HG03175 (cell line): ENCODE data around the gene CAPN5.

Experiments used
- ATAC-seq: cut with Tn5 transposase; IDR thresholded peaks from one replicate; pipeline ENCODE4 v1.9.1; 2021; ENCODE audit warnings: mild to moderate bottlenecking, moderate library complexity; ENCODE audit not compliant: unreplicated experiment

The CAPN5 gene

GRCh38 chr11:77114089-77114463 is 47.3 kb downstream of the CAPN5 start:
- no peak for ATAC-seq

- no peak for ATAC-seq
Measured at GRCh38 chr11:77115181-77115611, 48.4 kb downstream of the CAPN5 start.

DNA sequence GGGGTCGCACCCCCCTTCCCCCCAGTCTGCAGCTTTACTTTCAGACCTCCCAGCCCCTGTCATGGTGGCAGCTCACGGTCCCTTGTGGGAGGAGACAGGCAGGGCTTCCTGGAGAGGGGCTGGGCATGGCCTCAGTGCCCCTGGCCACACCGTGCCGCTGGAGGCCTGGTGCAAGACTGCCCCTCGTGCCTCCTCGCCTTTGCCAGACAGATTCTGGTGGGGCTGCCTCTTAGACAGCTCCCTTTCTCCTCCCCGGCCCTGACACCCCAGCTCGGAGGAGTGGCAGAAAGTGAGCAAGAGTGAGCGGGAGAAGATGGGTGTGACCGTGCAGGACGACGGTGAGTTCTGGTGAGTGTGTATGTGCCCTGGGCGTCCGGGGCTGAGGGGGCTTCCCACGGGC is 49.2 kb downstream of the CAPN5 start:
- ATAC-seq = no peak

DNA sequence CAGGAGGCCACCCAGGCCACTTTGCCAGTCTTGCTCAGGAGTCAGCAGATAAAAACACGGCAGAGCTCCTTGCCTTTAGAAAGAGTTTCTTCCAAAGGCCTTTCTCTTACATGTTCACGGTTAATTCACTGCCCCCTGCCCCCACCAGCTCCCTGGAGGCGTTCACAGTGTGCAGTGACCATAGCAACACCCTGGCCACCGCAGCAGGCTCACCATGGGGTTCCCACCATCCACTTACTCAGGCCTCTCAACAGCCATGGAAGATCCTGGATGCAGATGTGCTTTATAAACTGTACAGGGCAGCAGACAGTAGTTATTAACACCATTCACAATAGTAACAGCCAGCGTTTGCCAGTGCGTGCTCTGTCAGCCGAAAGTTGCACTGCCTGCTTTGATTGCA is 50.7 kb downstream of the CAPN5 start:
- ATAC-seq = no peak

DNA sequence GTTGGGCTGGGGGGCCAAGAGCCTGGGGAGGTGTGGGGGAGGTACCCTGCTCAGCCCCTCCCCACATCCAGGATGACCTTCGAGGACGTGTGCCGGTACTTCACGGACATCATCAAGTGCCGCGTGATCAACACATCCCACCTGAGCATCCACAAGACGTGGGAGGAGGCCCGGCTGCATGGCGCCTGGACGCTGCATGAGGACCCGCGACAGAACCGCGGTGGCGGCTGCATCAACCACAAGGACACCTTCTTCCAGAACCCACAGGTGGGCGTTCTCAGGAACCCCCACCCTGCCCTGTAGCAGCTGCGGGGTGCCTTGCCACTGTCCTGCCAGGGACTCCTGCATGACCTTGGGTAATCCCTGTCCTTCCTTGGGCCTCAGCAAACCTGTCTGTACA is 51.3 kb downstream of the CAPN5 start:
- no peak for ATAC-seq

- ATAC-seq = no peak
Measured at GRCh38 chr11:77118971-77119370, 52.2 kb downstream of the CAPN5 start.

DNA sequence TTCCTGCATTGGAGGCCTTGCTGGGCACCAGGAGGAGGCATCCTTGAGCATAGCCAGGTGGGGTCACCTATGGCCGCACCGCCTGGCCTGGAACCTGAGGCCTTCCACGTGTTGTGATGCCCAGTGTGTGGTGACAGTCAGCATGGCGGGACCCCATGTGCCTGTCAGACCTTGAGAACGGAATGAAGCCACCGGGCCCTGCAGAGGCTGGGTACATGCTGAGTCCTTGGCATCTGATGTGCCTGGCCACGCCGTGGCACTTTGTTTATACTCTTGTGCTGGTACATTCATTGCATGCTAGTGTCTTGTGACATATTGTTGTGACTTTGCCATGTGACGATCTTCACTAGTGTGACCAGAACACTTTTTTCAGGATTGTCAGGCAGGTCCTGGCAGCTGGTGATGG is 52.8 kb downstream of the CAPN5 start:
- ATAC-seq = no peak

- no peak for ATAC-seq
Measured at GRCh38 chr11:77120571-77120970, 53.8 kb downstream of the CAPN5 start.

DNA sequence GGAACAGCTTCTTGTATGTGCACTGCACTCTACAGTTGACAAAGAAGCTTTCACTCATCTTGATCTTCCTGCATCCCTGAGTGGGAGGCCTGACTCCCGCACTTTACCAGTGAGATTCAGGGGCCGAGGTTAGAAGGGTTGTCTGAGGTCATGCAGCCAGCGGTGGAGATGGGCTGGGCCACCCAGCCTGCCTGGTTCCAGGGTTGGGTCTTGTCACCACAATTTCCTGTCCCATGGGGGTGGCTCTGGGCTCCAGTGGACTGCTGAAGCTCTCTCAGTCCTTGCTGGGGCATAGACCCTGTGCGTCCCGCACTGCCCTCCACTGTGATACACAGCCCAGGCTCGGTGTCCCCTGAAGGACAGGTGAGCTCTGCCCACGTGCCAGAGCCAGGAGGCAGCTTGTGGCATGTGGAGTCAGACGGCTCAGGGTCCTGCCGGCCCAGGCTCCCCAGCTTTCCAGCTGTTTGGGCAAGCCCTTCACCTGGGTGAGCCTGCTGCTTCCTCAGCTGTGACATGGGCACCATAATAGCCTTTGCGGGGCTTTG is 54.4 kb downstream of the CAPN5 start:
- ATAC-seq = no peak

DNA sequence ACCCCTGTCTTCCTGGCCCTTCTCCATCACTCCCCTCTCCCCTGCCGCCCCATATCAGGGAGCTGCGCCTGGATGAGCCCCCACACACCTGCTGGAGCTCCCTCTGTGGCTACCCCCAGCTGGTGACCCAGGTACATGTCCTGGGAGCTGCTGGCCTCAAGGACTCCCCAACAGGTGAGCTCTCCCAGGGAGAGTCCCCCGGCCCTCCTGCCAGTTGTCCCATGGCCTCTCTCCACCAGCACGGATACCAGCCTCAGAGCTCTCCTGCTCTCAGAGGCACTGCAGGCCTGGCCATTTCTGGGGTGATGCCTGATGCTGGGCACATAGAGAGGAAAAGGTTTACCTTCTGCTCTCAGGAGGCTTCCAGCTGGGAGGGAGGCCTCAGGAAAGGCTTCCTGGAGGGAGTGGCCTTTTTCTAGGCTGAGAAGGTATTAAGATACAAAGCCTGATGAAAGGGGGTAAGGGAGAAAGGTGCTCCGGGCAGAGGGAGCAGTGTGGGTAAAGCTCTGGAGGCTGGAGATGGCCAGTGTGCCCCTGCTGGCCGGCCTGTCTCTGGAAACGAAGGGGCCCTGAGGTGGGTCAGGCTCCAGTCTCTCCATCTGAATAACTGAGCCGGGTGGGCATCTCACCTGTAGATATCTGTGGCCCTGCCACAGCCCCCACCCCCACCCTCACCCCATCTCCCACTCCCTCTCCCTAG is 55.3 kb downstream of the CAPN5 start:
- no peak for ATAC-seq

DNA sequence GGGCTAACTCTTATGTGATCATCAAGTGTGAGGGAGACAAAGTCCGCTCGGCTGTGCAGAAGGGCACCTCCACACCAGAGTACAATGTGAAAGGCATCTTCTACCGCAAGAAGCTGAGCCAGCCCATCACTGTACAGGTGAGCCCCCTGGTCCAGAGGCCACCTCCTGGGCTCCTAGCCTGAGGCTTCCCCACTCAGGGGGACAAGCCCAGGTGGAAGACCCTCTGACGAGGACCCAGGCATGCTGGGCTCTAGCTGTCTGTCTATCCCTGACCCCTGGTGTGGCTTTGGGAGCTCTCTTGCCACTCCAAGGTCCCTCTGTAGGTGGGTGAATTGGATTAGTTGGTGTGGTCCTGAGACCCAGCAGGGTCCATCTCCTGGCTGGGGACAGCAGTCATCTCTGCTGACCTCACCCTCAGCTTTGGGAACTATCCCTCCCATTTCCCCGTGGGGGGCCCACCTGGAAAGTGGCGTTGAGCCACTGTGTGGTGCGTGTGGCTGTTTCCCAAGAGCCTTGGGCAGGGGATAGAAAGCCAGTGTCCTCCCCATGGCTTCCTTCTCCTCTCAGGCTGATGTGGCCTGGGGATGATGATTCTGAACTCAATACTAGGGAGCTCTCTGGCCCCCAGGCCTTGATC is 55.9 kb downstream of the CAPN5 start:
- no peak for ATAC-seq

DNA sequence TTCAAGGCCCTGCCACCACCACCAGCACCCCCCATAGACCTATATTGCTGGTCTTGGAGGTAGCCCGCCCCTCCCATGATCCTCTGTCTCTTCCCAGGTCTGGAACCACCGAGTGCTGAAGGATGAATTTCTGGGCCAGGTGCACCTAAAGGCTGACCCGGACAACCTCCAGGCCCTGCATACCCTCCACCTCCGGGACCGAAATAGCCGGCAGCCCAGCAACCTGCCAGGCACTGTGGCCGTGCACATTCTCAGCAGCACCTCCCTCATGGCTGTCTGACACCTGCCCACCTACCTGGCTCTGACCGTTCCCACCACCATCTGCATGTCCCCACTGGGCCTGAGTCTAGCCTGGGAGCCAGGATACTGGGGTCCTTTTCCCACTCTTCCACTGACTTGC is 56.8 kb downstream of the CAPN5 start:
- no peak for ATAC-seq

DNA sequence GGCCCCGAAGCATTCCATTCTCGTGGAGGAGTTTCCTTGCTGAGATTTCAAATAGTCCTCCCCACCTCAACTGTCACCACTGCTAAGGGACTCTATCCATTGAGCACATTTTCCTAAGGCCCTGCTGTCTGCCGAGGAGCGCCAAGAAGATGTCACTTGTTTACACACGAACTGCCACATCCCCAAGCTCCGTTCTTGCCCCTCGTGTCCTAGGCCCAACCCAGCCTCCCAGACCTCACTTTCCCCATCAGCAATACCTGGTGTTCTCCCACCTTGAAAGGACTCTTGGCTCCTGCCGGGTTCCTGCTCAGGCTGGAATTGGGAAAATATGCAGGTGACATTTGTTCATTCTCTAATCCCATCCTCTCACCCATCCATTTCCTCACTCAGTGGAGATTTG is 57.3 kb downstream of the CAPN5 start:
- ATAC-seq = no peak

DNA sequence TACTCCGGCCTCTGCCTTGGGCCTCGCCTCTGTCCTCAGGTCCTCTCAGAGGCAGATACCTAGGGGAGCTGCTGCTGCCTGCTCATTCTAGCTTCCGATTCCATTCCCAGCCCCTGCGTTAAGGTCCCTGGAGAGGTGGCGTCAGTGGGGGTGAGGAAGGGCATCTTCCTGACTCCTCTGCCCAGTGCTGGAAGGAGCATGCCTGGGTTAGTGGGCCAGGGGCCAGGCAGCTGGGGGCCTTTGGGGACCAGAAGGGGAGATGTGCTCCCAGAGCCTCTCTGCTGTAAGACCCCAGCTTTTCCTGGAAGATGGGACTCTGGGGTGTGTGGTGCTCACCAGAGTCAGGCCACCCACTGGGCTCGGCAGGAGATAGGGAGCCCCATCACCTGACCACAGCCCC is 57.7 kb downstream of the CAPN5 start:
- no peak for ATAC-seq

DNA sequence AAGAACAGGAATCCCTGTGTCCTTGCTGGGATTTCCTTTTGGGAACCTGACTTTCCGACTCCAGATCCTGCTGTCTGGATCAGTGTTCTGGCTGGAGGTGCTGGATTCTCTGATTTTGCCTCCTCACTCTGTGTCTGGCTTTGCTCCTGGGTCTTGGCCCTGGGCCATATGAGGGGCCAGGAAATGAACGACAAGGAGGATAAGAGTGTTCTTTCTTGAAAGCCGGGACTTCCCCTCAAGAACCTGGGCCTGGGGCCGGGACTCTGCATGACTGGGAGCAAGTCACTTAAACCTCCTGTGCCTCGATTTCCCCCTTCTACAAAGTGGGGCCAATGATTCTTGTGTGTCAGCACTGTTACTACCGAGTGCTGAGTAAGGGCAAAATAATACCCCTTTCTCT is 58.4 kb downstream of the CAPN5 start:
- ATAC-seq = no peak

GRCh38 chr11:77125695-77126094 is 58.9 kb downstream of the CAPN5 start:
- ATAC-seq = no peak

DNA sequence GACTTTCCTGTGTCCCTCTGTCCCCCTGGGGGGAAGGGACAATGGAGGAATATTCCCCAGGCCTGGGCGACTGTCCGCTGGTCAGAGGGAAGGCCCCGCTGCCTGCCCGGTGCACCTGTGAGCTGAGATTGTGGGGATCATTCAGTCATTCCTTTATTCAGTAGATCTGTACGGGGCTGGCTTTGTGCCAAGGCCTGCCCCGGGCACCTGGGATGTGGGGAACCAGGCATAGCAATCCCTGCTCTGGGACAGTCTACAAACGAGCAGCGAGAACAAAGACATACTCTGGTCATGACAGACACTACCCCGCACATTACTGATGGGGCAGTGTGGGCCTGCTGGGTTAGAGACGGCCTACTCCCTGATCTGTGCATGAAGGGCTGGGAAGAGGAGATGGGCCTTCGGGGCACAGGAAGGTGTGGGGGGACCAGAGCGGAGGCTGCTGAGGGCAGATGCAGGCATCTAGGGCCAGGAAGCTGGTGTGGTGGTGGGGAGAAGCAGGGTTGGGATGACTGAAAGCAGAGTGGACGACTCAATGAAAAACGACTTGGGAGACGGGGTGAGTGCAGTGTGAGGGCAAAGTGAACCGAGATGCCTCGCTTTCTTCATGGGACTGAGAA is 59.5 kb downstream of the CAPN5 start:
- ATAC-seq = no peak

- ATAC-seq = no peak
Measured at GRCh38 chr11:77126861-77127234, 60.1 kb downstream of the CAPN5 start.

DNA sequence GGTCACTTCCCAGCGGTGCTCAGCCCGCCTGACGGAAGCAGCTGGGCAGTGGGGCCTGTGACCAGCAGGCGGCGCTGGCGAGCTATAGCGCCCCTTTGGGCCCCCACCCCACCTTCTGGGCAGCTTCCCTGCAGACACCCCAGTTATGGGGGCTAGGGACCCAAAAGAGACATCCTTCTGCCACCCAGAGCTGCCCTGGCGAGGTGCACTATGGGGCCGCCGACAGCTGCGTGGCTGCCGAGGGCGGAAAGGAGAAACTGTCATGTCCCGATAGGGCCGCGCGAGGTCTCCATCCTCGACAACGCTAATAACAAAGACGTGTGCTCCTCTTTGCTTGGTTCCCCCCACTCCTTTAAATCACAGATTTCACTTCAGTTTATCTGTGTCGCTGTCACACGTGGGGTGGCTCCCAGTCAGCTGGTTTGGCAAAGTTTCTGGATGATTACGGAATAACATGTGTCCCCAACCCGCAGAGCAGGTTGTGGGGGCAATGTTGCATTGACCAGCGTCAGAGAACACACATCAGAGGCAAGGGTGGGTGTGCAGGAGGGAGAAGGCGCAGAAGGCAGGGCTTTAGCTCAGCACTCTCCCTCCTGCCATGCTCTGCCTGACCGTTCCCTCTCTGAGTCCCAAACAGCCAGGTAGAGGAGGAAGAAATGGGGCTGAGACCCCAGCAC is 60.6 kb downstream of the CAPN5 start:
- no peak for ATAC-seq

GRCh38 chr11:77127920-77128691 is 61.3 kb downstream of the CAPN5 start, which contains the start of gene MYO7A:
Gene MYO7A, plus strand, starts transcription at chr11:77128246. Its CDS starts 2,389 bp downstream, at chr11:77130635.
- no peak for ATAC-seq
